Stomach (tissue), 4 donors: ENCODE results near the gene ELF2.

Source experiments
- CTCF ChIP-seq, 7 experiments: fragments of 450-650 bp in 4 of 7; fragments of 200-600 bp in 3 of 7; sonication (generic) in 3 of 7; IDR thresholded peaks; one replicate each; pipeline ENCODE4 v1.5.1; 2016 to 2019; ENCODE audit warnings: antibody characterized with exemption in 7 of 7, control low read depth in 2 of 7, mild to moderate bottlenecking in 1 of 7
- EP300 ChIP-seq: sonication (generic); formaldehyde crosslinking; IDR thresholded peaks from one replicate; pipeline ENCODE4 v1.6.1; 2017; ENCODE audit warnings: antibody characterized with exemption

GRCh38 chr4:139189417-139189749, 12.4 kb upstream of the ELF2 start:
- TF ChIP-seq CTCF (IDR thresholded peaks at IDR 0.05) (no peak), EP300 (no peak)
